Left ventricle myocardium inferior (tissue), 1 donor: ENCODE data around the gene PLK2. TPM values are rescaled to one million over a fixed set of nuclear protein-coding genes. Genes with fewer than 3 reads are reported as not detected.

ENCODE experiments used
- DNase-seq: peaks from one replicate; pipeline ENCODE4 v3.0.0-alpha.2; 2020
- H3K27ac ChIP-seq: fragments of 200-600 bp; replicated peaks from 2 replicates; pipeline ENCODE4 v1.8.0; 2021
- H3K27me3 ChIP-seq: fragments of 200-600 bp; 2 replicates; pipeline ENCODE4 v1.8.0; 2021; ENCODE audit warnings: low read depth
- H3K36me3 ChIP-seq: fragments of 200-600 bp; 2 replicates; pipeline ENCODE4 v1.8.0; 2021
- H3K4me1 ChIP-seq: fragments of 200-600 bp; 2 replicates; pipeline ENCODE4 v1.8.0; 2021
- H3K4me3 ChIP-seq: fragments of 200-600 bp; 2 replicates; pipeline ENCODE4 v1.8.0; 2021; ENCODE audit warnings: mild to moderate bottlenecking, moderate library complexity
- H3K9me3 ChIP-seq: fragments of 200-600 bp; replicated peaks from 2 replicates; pipeline ENCODE4 v1.8.0; 2021
- CTCF ChIP-seq: fragments of 200-600 bp; IDR thresholded peaks from 2 replicates; pipeline ENCODE4 v1.8.0; 2021; ENCODE audit warnings: antibody characterized with exemption, mild to moderate bottlenecking, borderline replicate concordance
- intact Hi-C: fragments of 100-400 bp; cut with micrococcal nuclease; formaldehyde crosslinking; loops from one replicate; pipeline ENCODE4 v1.11.0; 2022
- total RNA-seq: library from RNA; stranded (reverse); fragmentation: NEBNext Ultra II Directional; extraction: Animal tissue kit (Norgen Biotek cat#: 25700); gene quantifications from one replicate; pipeline ENCODE4 v1.2.1, GENCODE V29; 2021
- donor health status: DM: no; HTN: yes; CAD: no; lungs with severe emphysema.

PLK2 gene
- total RNA-seq, 1 donor from 2014 or later = 58.9 TPM

DNA sequence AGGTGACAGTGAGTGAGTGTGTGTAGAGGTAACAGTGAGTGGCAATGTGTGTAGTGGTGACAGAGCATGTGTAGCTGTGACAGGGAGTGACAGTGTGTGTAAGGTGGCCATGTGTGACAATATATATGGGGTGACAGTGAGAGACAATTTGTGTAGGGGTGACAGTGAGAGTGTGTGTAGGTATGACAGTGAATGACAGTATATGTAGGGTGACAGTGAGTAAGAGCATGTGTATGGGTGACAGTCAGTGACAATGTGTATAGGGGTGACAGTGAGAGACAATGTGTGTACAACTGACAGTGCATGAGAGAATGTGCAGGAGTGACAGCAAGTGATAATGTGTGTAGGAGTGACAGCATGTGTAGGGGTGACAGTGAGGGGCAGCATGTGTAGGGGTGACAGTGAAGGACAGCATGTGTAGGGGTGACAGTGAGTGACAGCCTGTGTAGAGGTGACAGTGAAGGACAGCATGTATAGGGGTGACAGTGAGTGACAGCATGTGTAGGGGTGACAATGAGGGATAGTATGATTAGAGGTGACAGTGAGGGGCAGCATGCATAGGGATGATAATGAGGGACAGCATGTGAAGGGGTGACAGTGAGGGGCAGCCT is 21.3 kb upstream of the PLK2 start:
- intact Hi-C loops = no loop called here
- no peak for DNase-seq
- H3K4me1 ChIP-seq = no peaks in the 10 kb centered on the region
- no peak overlapping the region for H3K4me3 ChIP-seq
- TF ChIP-seq CTCF = no peak
- H3K27me3 ChIP-seq = peaks cover 40% of the 10 kb centered on the region
- H3K9me3 ChIP-seq = no peaks in the 10 kb centered on the region
- H3K36me3 ChIP-seq = no peaks in the 10 kb centered on the region
- H3K27ac ChIP-seq = no peak overlapping the region

DNA sequence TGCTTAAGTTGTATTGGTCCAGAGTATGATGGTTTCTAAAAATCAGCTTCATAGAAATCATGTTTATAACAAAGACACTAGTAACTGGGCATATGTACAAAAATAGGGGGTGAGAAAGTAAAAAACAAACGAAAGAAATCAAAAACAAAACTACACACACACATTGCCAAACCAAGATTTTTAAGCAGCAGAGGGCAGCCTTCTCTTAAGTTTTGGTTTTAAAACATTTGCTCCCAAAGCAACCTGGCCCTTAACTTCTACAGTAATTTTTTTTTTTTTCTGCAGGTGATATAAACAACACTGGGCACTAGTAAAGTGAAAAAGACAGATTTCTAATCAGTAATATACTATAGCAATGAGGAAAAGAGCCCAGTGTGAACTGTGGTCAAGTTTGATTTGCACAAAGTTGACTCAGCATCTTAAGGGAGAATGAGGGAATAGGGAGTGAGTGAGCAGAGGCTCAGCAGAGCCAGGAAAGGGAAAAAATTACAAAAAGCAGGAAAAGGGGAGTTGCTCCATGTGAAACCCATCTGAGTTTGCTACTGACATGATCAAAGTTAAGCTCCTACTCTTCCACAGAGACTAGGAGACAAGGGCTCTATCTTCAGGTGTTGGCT is 18.0 kb upstream of the PLK2 start:
- Histone ChIP-seq H3K9me3 (peaks cover 2% of the 10 kb centered on the region), H3K27me3 (peaks cover 20% of the 10 kb centered on the region), H3K36me3 (no peaks in the 10 kb centered on the region), H3K4me3 (no peak overlapping the region), H3K4me1 (no peaks in the 10 kb centered on the region), H3K27ac (no peak overlapping the region)
- peak; percentile 24 for TF ChIP-seq CTCF
- intact Hi-C loops = no loop called here
- no peak for DNase-seq

DNA sequence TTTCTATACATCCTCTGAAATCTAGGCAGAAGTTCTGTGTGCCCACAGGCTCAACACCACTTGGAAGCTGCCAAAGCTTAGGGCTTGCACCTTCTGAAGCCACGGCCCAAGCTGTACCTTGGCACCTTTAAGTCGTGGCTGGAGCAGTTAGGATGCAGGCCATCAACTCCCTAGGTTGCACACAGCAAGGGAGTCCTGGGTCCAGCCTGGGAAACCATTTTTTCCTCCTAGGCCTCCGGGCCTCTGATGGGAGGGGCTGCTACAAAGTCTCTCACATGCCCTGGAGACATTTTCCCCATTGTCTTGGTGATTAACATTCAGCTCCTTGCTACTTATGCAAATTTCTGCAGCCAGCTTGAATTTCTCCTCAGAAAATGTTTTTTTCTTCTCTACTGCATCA is 15.5 kb upstream of the PLK2 start:
- H3K27me3 ChIP-seq = peaks cover 17% of the 10 kb centered on the region
- intact Hi-C loops = no loop called here
- no peak overlapping the region for H3K27ac ChIP-seq
- DNase-seq = no peak
- peaks cover 2% of the 10 kb centered on the region for H3K9me3 ChIP-seq
- H3K36me3 ChIP-seq = no peaks in the 10 kb centered on the region
- H3K4me3 ChIP-seq = no peak overlapping the region
- H3K4me1 ChIP-seq = no peaks in the 10 kb centered on the region
- TF ChIP-seq CTCF = no peak

- Histone ChIP-seq H3K9me3 (no peaks in the 10 kb centered on the region), H3K36me3 (no peaks in the 10 kb centered on the region), H3K27ac (no peak overlapping the region), H3K4me1 (no peaks in the 10 kb centered on the region), H3K4me3 (no peak overlapping the region), H3K27me3 (peaks cover 6% of the 10 kb centered on the region)
- DNase-seq = no peak
- TF ChIP-seq CTCF = no peak
- intact Hi-C loops = no loop called here
Observed at GRCh38 chr5:58469896-58470295, 10.0 kb upstream of the PLK2 start.

DNA sequence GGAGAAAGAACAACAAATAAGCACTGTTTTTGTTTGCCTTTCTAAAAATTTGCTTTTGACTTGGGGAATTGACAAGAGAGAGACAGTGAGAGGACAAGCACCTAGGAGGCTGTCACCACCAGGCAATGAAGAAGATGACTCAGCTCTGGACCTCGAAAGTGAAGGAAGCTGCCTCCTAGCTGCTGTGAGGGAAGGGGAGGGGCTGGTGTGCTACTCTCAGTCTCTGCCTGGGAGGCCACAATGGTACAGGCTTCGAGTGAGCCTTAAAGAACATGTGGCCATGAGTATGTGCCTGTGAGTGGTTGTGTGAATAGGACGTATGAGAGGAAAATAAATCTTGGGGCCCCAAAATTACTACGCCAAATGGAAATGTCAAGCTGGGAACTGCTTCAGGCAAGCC is 7.1 kb upstream of the PLK2 start:
- Histone ChIP-seq H3K36me3 (no peaks in the 10 kb centered on the region), H3K27ac (no peak overlapping the region), H3K4me1 (peaks cover 8% of the 10 kb centered on the region), H3K4me3 (no peak overlapping the region), H3K9me3 (no peaks in the 10 kb centered on the region), H3K27me3 (no peaks in the 10 kb centered on the region)
- intact Hi-C loops = no loop called here
- TF ChIP-seq CTCF = no peak
- no peak for DNase-seq
